SK-N-SH (cell line): ENCODE measurements around the gene HLA-DPB1. TPM values are rescaled to one million over a fixed set of nuclear protein-coding genes. Genes with fewer than 3 reads are reported as not detected.

ENCODE experiments used
- CTCF ChIA-PET: fragments of 300-600, 350-600 bp; formaldehyde crosslinking; extraction: SDS; loops from one replicate; lab custom pipeline; 2021; lab: Yijun Ruan, JAX
- POLR2A ChIA-PET: fragments of 350-600 bp; sonication (Branson Sonifier 250); formaldehyde crosslinking; extraction: SDS; loops from one replicate; lab custom pipeline; 2020; ENCODE audit warnings: antibody characterized with exemption, inconsistent platforms; lab: Yijun Ruan, JAX
- DNase-seq: peaks from one replicate; pipeline ENCODE4 v3.0.0; 2012
- H2AFZ ChIP-seq: fragments of 200-600 bp; sonication (generic); 2 replicates; pipeline ENCODE4 v1.8.1; 2016; ENCODE audit warnings: antibody characterized with exemption, mild to moderate bottlenecking, low read depth
- H3F3A ChIP-seq: fragments of 200-600 bp; sonication (generic); replicated peaks from 2 replicates; pipeline ENCODE3; 2016; ENCODE audit warnings: antibody characterized with exemption, mild to moderate bottlenecking; ENCODE audit not compliant: insufficient read depth
- H3K27ac ChIP-seq, 2 experiments: fragments of 200-500 bp in 1 of 2; fragments of 200-600 bp in 1 of 2; sonication (Bioruptor generic) in 1 of 2; sonication (generic), shearing (Covaris generic) in 1 of 2; 2 replicates each; pipeline versions ENCODE4 v1.5.1 to v1.6.1; 2014 to 2016; ENCODE audit warnings: low read depth in 2 of 2, inconsistent platforms in 1 of 2, low read length in 1 of 2, mild to moderate bottlenecking in 1 of 2, mixed read lengths in 1 of 2
- H3K27me3 ChIP-seq: fragments of 200-600 bp; sonication (generic), shearing (Covaris generic); 2 replicates; pipeline ENCODE4 v1.6.1; 2016; ENCODE audit warnings: mixed run types; ENCODE audit not compliant: insufficient read depth
- H3K36me3 ChIP-seq, 2 experiments: fragments of 200-500 bp in 1 of 2; fragments of 200-600 bp in 1 of 2; sonication (Bioruptor generic) in 1 of 2; sonication (generic) in 1 of 2; replicated peaks in 1 of 2; 2 replicates each; pipeline versions ENCODE3 to v1.5.1; 2014 to 2016; ENCODE audit warnings: low read length in 1 of 2, mild to moderate bottlenecking in 1 of 2; ENCODE audit not compliant: insufficient read depth in 2 of 2, control insufficient read depth in 1 of 2
- H3K4me1 ChIP-seq, 2 experiments: fragments of 200-500 bp in 1 of 2; fragments of 200-600 bp in 1 of 2; sonication (Bioruptor generic) in 1 of 2; sonication (generic), shearing (Covaris generic) in 1 of 2; 2 replicates each; pipeline versions ENCODE4 v1.5.1 to v1.6.1; 2014 to 2016; ENCODE audit warnings: low read depth in 1 of 2, low read length in 1 of 2, mixed run types in 1 of 2; ENCODE audit not compliant: insufficient read depth in 2 of 2, control insufficient read depth in 1 of 2
- H3K4me2 ChIP-seq: fragments of 200-600 bp; sonication (generic), shearing (Covaris generic); 2 replicates; pipeline ENCODE4 v1.6.1; 2017; ENCODE audit warnings: mixed run types
- H3K4me3 ChIP-seq, 2 experiments: fragments of 200-500 bp in 1 of 2; fragments of 200-600 bp in 1 of 2; sonication (Bioruptor generic) in 1 of 2; sonication (generic), shearing (Covaris generic) in 1 of 2; 2 replicates each; pipeline versions ENCODE4 v1.5.1 to v1.8.1; 2014 to 2016; ENCODE audit warnings: low read depth in 2 of 2, inconsistent platforms in 1 of 2, low read length in 1 of 2, mild to moderate bottlenecking in 1 of 2, mixed read lengths in 1 of 2, moderate library complexity in 1 of 2
- H3K79me2 ChIP-seq: fragments of 200-600 bp; sonication (generic); 2 replicates; pipeline ENCODE4 v1.8.1; 2017; ENCODE audit warnings: mild to moderate bottlenecking; ENCODE audit not compliant: insufficient read depth
- H3K9ac ChIP-seq: fragments of 200-600 bp; sonication (generic); 2 replicates; pipeline ENCODE4 v1.6.1; 2017; ENCODE audit warnings: mixed run types
- H3K9me2 ChIP-seq: fragments of 200-600 bp; sonication (generic); 2 replicates; pipeline ENCODE4 v1.6.1; 2017; ENCODE audit warnings: mixed run types
- H3K9me3 ChIP-seq: fragments of 200-600 bp; sonication (generic); 2 replicates; pipeline ENCODE4 v1.6.1; 2017; ENCODE audit warnings: mixed run types, mild to moderate bottlenecking, moderate library complexity
- H4K20me1 ChIP-seq: fragments of 200-600 bp; sonication (generic); 2 replicates; pipeline ENCODE4 v1.6.1; 2017; ENCODE audit warnings: mild to moderate bottlenecking, mixed run types; ENCODE audit not compliant: insufficient read depth
- EP300 ChIP-seq, 2 experiments: IDR thresholded peaks; 2 replicates each; pipeline versions ENCODE4 v1.4.0 to v1.6.1; 2012; ENCODE audit warnings: borderline replicate concordance in 1 of 2, low read depth in 1 of 2, low read length in 1 of 2
- EZH2phosphoT487 ChIP-seq: fragments of 200-600 bp; sonication (generic); IDR thresholded peaks from 2 replicates; pipeline ENCODE4 v1.6.1; 2017; ENCODE audit warnings: low read depth, mixed run types, mild to moderate bottlenecking, antibody characterized with exemption, moderate library complexity, borderline replicate concordance
- FOSL2 ChIP-seq: IDR thresholded peaks from 2 replicates; pipeline ENCODE4 v1.4.0; 2012; ENCODE audit warnings: low read depth, mild to moderate bottlenecking, moderate library complexity, borderline replicate concordance
- FOXJ3 ChIP-seq: sonication (generic); formaldehyde crosslinking; IDR thresholded peaks from 2 replicates; pipeline ENCODE4 v1.5.1; 2020; ENCODE audit warnings: mild to moderate bottlenecking, missing genetic modification reagents
- FOXM1 ChIP-seq: IDR thresholded peaks from 2 replicates; pipeline ENCODE4 v1.4.0; 2012; ENCODE audit warnings: low read depth, mild to moderate bottlenecking
- MEF2A ChIP-seq: IDR thresholded peaks from 2 replicates; pipeline ENCODE4 v1.4.0; 2012; ENCODE audit warnings: low read depth, borderline replicate concordance
- NFIC ChIP-seq: IDR thresholded peaks from 2 replicates; pipeline ENCODE4 v1.4.0; 2012; ENCODE audit warnings: borderline replicate concordance
- NRF1 ChIP-seq: IDR thresholded peaks from 2 replicates; pipeline ENCODE4 v1.6.1; 2012; ENCODE audit warnings: low read depth, mild to moderate bottlenecking, low read length
- RCOR1 ChIP-seq: fragments of 150-350 bp; IDR thresholded peaks from 2 replicates; pipeline ENCODE4 v1.6.1; 2017; ENCODE audit warnings: antibody characterized with exemption, low read length
- RFX5 ChIP-seq: IDR thresholded peaks from 2 replicates; pipeline ENCODE4 v1.6.1; 2012; ENCODE audit warnings: mild to moderate bottlenecking, improper control_type of control experiment, low read length
- RXRA ChIP-seq: IDR thresholded peaks from 2 replicates; pipeline ENCODE4 v1.4.0; 2012; ENCODE audit warnings: low read depth, mild to moderate bottlenecking, borderline replicate concordance
- SMC3 ChIP-seq: IDR thresholded peaks from 2 replicates; pipeline ENCODE4 v1.6.1; 2012; ENCODE audit warnings: low read depth, low read length, improper control_type of control experiment
- TEAD4 ChIP-seq: IDR thresholded peaks from 2 replicates; pipeline ENCODE4 v1.4.0; 2012; ENCODE audit warnings: mild to moderate bottlenecking, borderline replicate concordance; ENCODE audit not compliant: insufficient read depth
- YY1 ChIP-seq: IDR thresholded peaks from 2 replicates; pipeline ENCODE4 v1.4.0; 2012; ENCODE audit warnings: low read depth, mild to moderate bottlenecking
- WGBS: methylation state at CpG from one replicate; pipeline ENCODE4 v1.1.6; 2017; ENCODE audit warnings: low lambda C conversion rate; 5-methylcytosine and 5-hydroxymethylcytosine counted together
- polyA plus RNA-seq, 3 experiments: library from polyadenylated mRNA; depleted of rRNA; stranded (reverse); fragments of >200 nt; gene quantifications; 2 replicates each; pipeline ENCODE4 v1.2.3, GENCODE V29; 2012
- TF ChIP-seq, protein P1 (sequence below): IDR thresholded peaks from 2 replicates; pipeline ENCODE4 v1.4.0; 2012; ENCODE audit warnings: low read depth, borderline replicate concordance
- TF ChIP-seq, protein P2 (sequence below): IDR thresholded peaks from 2 replicates; pipeline ENCODE4 v1.4.0; 2012; ENCODE audit warnings: low read depth, borderline replicate concordance
- TF ChIP-seq, protein P3 (sequence below): fragments of 150-350 bp; IDR thresholded peaks from 2 replicates; pipeline ENCODE4 v1.6.1; 2016; ENCODE audit warnings: mild to moderate bottlenecking, low read depth, low read length
- TF ChIP-seq, protein P4 (sequence below): fragments of 200-600 bp; sonication (generic); IDR thresholded peaks from 2 replicates; pipeline ENCODE4 v1.6.1; 2017; ENCODE audit warnings: antibody characterized with exemption, mild to moderate bottlenecking, moderate library complexity

The HLA-DPB1 gene
- polyA plus RNA-seq, 1 of the 3 experiments (the other 2 are of a cell fraction) = 2.0 TPM

DNA sequence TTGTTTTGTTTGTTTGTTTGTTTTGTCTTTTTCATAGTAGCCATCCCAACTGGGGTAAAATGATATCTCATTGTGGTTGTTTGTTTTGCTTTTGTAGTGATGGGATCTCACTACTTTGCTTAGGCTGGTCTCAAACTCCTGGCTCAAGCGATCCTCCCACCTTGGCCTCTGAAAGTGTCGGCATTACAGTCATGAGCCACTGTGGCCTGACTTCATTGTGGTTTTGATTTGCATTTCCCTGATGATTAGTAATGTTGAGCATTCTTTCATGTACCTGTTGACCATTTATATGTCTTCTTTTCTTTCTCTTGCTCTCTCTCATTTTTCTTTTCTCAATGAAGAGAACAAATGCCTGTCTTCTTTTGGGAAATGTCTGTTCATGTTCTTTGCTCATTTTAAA, 35.6 kb upstream of the HLA-DPB1 start:
- H3K79me2 ChIP-seq = no peaks in the 10 kb centered on the region
- H3K9me2 ChIP-seq = no peaks in the 10 kb centered on the region
- no peak overlapping the region for H3K27ac ChIP-seq
- CTCF ChIA-PET = no interaction called here
- H2AFZ ChIP-seq = no peak overlapping the region
- 32% methylated on average over 2 of the region's 2 CpGs for WGBS
- H3K36me3 ChIP-seq = no peaks in the 10 kb centered on the region
- H3K4me3 ChIP-seq = no peak overlapping the region
- H4K20me1 ChIP-seq = no peaks in the 10 kb centered on the region
- no peaks in the 10 kb centered on the region; the same call in 1 of the 2 replicates for H3K27me3 ChIP-seq
- POLR2A ChIA-PET = no interaction called here
- no peaks in the 10 kb centered on the region for H3K9me3 ChIP-seq
- no peak overlapping the region for H3K4me2 ChIP-seq
- H3K4me1 ChIP-seq = no peaks in the 10 kb centered on the region
- no peak for DNase-seq
- no peak overlapping the region for H3K9ac ChIP-seq
- no peaks in the 10 kb centered on the region for H3F3A ChIP-seq
- TF ChIP-seq FOSL2 (no peak), FOXM1 (no peak), RXRA (no peak), NRF1 (no peak), SMC3 (no peak), TEAD4 (no peak), FOXJ3 (CRISPR knock-in tag) (no peak), RCOR1 (no peak), MEF2A (no peak), YY1 (no peak), NFIC (no peak), RFX5 (no peak), EP300 (IDR thresholded peaks at IDR 0.05; ENCODE audit: borderline replicate concordance in 1 of 2, low read depth in 1 of 2, low read length in 1 of 2) (no peak), EZH2phosphoT487 (no peak)
- TF ChIP-seq, protein P1, sequence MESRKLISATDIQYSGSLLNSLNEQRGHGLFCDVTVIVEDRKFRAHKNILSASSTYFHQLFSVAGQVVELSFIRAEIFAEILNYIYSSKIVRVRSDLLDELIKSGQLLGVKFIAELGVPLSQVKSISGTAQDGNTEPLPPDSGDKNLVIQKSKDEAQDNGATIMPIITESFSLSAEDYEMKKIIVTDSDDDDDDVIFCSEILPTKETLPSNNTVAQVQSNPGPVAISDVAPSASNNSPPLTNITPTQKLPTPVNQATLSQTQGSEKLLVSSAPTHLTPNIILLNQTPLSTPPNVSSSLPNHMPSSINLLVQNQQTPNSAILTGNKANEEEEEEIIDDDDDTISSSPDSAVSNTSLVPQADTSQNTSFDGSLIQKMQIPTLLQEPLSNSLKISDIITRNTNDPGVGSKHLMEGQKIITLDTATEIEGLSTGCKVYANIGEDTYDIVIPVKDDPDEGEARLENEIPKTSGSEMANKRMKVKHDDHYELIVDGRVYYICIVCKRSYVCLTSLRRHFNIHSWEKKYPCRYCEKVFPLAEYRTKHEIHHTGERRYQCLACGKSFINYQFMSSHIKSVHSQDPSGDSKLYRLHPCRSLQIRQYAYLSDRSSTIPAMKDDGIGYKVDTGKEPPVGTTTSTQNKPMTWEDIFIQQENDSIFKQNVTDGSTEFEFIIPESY = no peak
- TF ChIP-seq, protein P2, sequence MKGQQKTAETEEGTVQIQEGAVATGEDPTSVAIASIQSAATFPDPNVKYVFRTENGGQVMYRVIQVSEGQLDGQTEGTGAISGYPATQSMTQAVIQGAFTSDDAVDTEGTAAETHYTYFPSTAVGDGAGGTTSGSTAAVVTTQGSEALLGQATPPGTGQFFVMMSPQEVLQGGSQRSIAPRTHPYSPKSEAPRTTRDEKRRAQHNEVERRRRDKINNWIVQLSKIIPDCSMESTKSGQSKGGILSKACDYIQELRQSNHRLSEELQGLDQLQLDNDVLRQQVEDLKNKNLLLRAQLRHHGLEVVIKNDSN = no peak
- TF ChIP-seq, protein P3, sequence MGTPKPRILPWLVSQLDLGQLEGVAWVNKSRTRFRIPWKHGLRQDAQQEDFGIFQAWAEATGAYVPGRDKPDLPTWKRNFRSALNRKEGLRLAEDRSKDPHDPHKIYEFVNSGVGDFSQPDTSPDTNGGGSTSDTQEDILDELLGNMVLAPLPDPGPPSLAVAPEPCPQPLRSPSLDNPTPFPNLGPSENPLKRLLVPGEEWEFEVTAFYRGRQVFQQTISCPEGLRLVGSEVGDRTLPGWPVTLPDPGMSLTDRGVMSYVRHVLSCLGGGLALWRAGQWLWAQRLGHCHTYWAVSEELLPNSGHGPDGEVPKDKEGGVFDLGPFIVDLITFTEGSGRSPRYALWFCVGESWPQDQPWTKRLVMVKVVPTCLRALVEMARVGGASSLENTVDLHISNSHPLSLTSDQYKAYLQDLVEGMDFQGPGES = no peak
- TF ChIP-seq, protein P4, sequence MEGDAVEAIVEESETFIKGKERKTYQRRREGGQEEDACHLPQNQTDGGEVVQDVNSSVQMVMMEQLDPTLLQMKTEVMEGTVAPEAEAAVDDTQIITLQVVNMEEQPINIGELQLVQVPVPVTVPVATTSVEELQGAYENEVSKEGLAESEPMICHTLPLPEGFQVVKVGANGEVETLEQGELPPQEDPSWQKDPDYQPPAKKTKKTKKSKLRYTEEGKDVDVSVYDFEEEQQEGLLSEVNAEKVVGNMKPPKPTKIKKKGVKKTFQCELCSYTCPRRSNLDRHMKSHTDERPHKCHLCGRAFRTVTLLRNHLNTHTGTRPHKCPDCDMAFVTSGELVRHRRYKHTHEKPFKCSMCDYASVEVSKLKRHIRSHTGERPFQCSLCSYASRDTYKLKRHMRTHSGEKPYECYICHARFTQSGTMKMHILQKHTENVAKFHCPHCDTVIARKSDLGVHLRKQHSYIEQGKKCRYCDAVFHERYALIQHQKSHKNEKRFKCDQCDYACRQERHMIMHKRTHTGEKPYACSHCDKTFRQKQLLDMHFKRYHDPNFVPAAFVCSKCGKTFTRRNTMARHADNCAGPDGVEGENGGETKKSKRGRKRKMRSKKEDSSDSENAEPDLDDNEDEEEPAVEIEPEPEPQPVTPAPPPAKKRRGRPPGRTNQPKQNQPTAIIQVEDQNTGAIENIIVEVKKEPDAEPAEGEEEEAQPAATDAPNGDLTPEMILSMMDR = no peak
